ELF-1 (cell line): ENCODE measurements around the gene ADD2.
"Not testable (repeated sequence)": the region's sequence is repeated elsewhere in the genome, so short reads cannot be mapped to it uniquely, and the experiment has no call there.

Source experiments
- DNase-seq: peaks from one replicate; pipeline ENCODE4 v3.0.0-alpha.2; 2016; ENCODE audit warnings: low read depth, low spot score

ADD2 gene

GRCh38 chr2:70767699-70768589 lies at the start of gene ADD2:
Gene ADD2, minus strand, starts transcription at chr2:70768200. Its CDS starts 61,792 bp downstream, at chr2:70706408.
- peak; percentile 78 for DNase-seq

- DNase-seq, result no peak
These were observed 49.4 kb upstream of the ADD2 start for GRCh38 chr2:70817284-70817954.

GRCh38 chr2:70816726-70817125 lies 48.7 kb upstream of the ADD2 start:
- DNase-seq, result no peak

- DNase-seq, result no peak
These were observed 41.3 kb upstream of the ADD2 start for GRCh38 chr2:70808983-70809958.

- DNase-seq, result no peak
These were observed 39.8 kb upstream of the ADD2 start for GRCh38 chr2:70807828-70808118.

GRCh38 chr2:70807102-70807827 lies 39.3 kb upstream of the ADD2 start:
- no peak for DNase-seq

GRCh38 chr2:70806620-70807019 lies 38.6 kb upstream of the ADD2 start:
- DNase-seq, result no peak

- no peak for DNase-seq
These were observed 38.0 kb upstream of the ADD2 start for GRCh38 chr2:70806013-70806412.

- DNase-seq, result peak; percentile 50
These were observed 33.7 kb upstream of the ADD2 start for GRCh38 chr2:70801607-70802263.

- no peak for DNase-seq
These were observed 31.7 kb upstream of the ADD2 start for GRCh38 chr2:70799706-70800105.

GRCh38 chr2:70797996-70798395 lies 30.0 kb upstream of the ADD2 start:
- not testable (repeated sequence) for DNase-seq

- DNase-seq, result no peak
These were observed 29.5 kb upstream of the ADD2 start for GRCh38 chr2:70797506-70797905.

- DNase-seq, result no peak
These were observed 28.3 kb upstream of the ADD2 start for GRCh38 chr2:70796262-70796661.

GRCh38 chr2:70795164-70795995 lies 27.4 kb upstream of the ADD2 start:
- no peak for DNase-seq

- DNase-seq, result no peak
These were observed 25.4 kb upstream of the ADD2 start for GRCh38 chr2:70793450-70793849.

- DNase-seq, result peak; percentile 72
These were observed 22.3 kb upstream of the ADD2 start, which contains the start of gene FIGLA for GRCh38 chr2:70790136-70790828. Gene FIGLA, minus strand, starts transcription at chr2:70790643. Its CDS starts 5 bp downstream, at chr2:70790638.

- peak; percentile 94 for DNase-seq
These were observed 21.5 kb upstream of the ADD2 start for GRCh38 chr2:70789304-70790135.
